PC-9 (cell line): ENCODE data around the gene MYO1C.

Experiments used
- EZH2 ChIP-seq: fragments of 200-600 bp; sonication (generic); IDR thresholded peaks from 2 replicates; pipeline ENCODE4 v1.8.0; 2017; ENCODE audit warnings: antibody characterized with exemption, low read depth
- TF ChIP-seq, protein P1 (sequence below): fragments of 200-600 bp; sonication (generic); conservative IDR thresholded peaks from 2 replicates; pipeline ENCODE4 v1.6.1; 2017; ENCODE audit warnings: mixed run types, antibody characterized with exemption, mild to moderate bottlenecking, moderate library complexity

GRCh38 chr17:1518410-1518809 lies 25.9 kb upstream of the MYO1C start:
- TF ChIP-seq EZH2 = no peak
- TF ChIP-seq, protein P1, sequence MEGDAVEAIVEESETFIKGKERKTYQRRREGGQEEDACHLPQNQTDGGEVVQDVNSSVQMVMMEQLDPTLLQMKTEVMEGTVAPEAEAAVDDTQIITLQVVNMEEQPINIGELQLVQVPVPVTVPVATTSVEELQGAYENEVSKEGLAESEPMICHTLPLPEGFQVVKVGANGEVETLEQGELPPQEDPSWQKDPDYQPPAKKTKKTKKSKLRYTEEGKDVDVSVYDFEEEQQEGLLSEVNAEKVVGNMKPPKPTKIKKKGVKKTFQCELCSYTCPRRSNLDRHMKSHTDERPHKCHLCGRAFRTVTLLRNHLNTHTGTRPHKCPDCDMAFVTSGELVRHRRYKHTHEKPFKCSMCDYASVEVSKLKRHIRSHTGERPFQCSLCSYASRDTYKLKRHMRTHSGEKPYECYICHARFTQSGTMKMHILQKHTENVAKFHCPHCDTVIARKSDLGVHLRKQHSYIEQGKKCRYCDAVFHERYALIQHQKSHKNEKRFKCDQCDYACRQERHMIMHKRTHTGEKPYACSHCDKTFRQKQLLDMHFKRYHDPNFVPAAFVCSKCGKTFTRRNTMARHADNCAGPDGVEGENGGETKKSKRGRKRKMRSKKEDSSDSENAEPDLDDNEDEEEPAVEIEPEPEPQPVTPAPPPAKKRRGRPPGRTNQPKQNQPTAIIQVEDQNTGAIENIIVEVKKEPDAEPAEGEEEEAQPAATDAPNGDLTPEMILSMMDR = no peak
